NCI-H1105 (cell line): ENCODE results near the gene SELENOM.

Experiments used
- DNase-seq: peaks from one replicate; lab custom pipeline; 2025; lab: John Stamatoyannopoulos, UW

The SELENOM gene

GRCh38 chr22:31107178-31107893 is at the start of gene SELENOM:
Gene SELENOM, minus strand, starts transcription at chr22:31107568. Its CDS starts 63 bp downstream, at chr22:31107505.
- DNase-seq = no peak

- no peak for DNase-seq
Measured at GRCh38 chr22:31155422-31155821, 48.1 kb upstream of the SELENOM start.

GRCh38 chr22:31154975-31155374 is 47.6 kb upstream of the SELENOM start:
- DNase-seq = no peak

- no peak for DNase-seq
Measured at GRCh38 chr22:31153357-31153756, 46.0 kb upstream of the SELENOM start.

GRCh38 chr22:31151872-31152271 is 44.5 kb upstream of the SELENOM start:
- no peak for DNase-seq

- DNase-seq = no peak
Measured at GRCh38 chr22:31150615-31151014, 43.2 kb upstream of the SELENOM start.

GRCh38 chr22:31148953-31149627 is 41.7 kb upstream of the SELENOM start:
- peak; percentile 71 for DNase-seq

GRCh38 chr22:31148488-31148887 is 41.1 kb upstream of the SELENOM start:
- no peak for DNase-seq

GRCh38 chr22:31144223-31144622 is 36.9 kb upstream of the SELENOM start:
- DNase-seq = no peak

GRCh38 chr22:31143537-31143936 is 36.2 kb upstream of the SELENOM start:
- no peak for DNase-seq

GRCh38 chr22:31143038-31143437 is 35.7 kb upstream of the SELENOM start:
- no peak for DNase-seq

- DNase-seq = no peak
Measured at GRCh38 chr22:31142285-31142684, 34.9 kb upstream of the SELENOM start.

- DNase-seq = no peak
Measured at GRCh38 chr22:31141551-31141950, 34.2 kb upstream of the SELENOM start.

GRCh38 chr22:31140746-31141145 is 33.4 kb upstream of the SELENOM start:
- no peak for DNase-seq

GRCh38 chr22:31139866-31140716 is 32.7 kb upstream of the SELENOM start, which contains the start of gene PLA2G3:
Gene PLA2G3, minus strand, starts transcription at chr22:31140508. Its CDS starts 154 bp downstream, at chr22:31140354.
- peak; percentile 96 for DNase-seq

- no peak for DNase-seq
Measured at GRCh38 chr22:31139066-31139465, 31.7 kb upstream of the SELENOM start.

GRCh38 chr22:31138126-31138525 is 30.8 kb upstream of the SELENOM start:
- no peak for DNase-seq

GRCh38 chr22:31137721-31138120 is 30.4 kb upstream of the SELENOM start:
- no peak for DNase-seq

GRCh38 chr22:31136711-31137110 is 29.3 kb upstream of the SELENOM start:
- DNase-seq = no peak

- no peak for DNase-seq
Measured at GRCh38 chr22:31136155-31136554, 28.8 kb upstream of the SELENOM start.

- DNase-seq = no peak
Measured at GRCh38 chr22:31135706-31136105, 28.3 kb upstream of the SELENOM start.

- no peak for DNase-seq
Measured at GRCh38 chr22:31134688-31135087, 27.3 kb upstream of the SELENOM start.

- no peak for DNase-seq
Measured at GRCh38 chr22:31133911-31134310, 26.5 kb upstream of the SELENOM start.
